ENCODE data around the gene FTL.

GRCh38 chr19:48970139-48970766 is 5.1 kb downstream of the FTL start:
- TF ChIP-seq CTCF (IDR thresholded peaks at IDR 0.05; ENCODE audit: low read depth, low read length) (no peak), EZH2phosphoT487 (IDR thresholded peaks at IDR 0.05; ENCODE audit: low read depth) (no peak)
